ENCODE data around the gene FARP1.

GRCh38 chr13:98458431-98458830, 315.5 kb downstream of the FARP1 start:
- TF ChIP-seq CTCF (IDR thresholded peaks at IDR 0.05; ENCODE audit: low read depth, low read length, poor library complexity, severe bottlenecking): no peak
- TF ChIP-seq EZH2phosphoT487 (IDR thresholded peaks at IDR 0.05; ENCODE audit: borderline replicate concordance, low read length): no peak

Measured in DOHH2 (cell line).